NT2/D1 (cell line): Measurements from ENCODE around the gene SHB.

ENCODE experiments used
- DNase-seq: peaks from one replicate; pipeline ENCODE4 v3.0.0-alpha.2; 2011; ENCODE audit warnings: low read depth, low spot score
- H3K27me3 ChIP-seq: 2 replicates; pipeline ENCODE4 v1.6.0; 2011; ENCODE audit warnings: mild to moderate bottlenecking; ENCODE audit not compliant: insufficient read length, insufficient read depth
- H3K36me3 ChIP-seq: 2 replicates; pipeline ENCODE4 v1.6.1; 2011; ENCODE audit warnings: mild to moderate bottlenecking, low read length, mixed read lengths; ENCODE audit not compliant: insufficient read depth, insufficient read length
- H3K4me1 ChIP-seq: 2 replicates; pipeline ENCODE4 v1.5.1; 2011; ENCODE audit not compliant: insufficient read depth, insufficient read length
- H3K4me3 ChIP-seq: 2 replicates; pipeline ENCODE4 v1.5.1; 2011; ENCODE audit warnings: low read depth; ENCODE audit not compliant: insufficient read length
- H3K9ac ChIP-seq: 2 replicates; pipeline ENCODE4 v1.6.0; 2011; ENCODE audit warnings: low read depth; ENCODE audit not compliant: insufficient read length
- H3K9me3 ChIP-seq: 2 replicates; pipeline ENCODE4 v1.5.1; 2011; ENCODE audit warnings: mild to moderate bottlenecking, low read length; ENCODE audit not compliant: insufficient read depth
- SUZ12 ChIP-seq: IDR thresholded peaks from 2 replicates; pipeline ENCODE4 v1.6.1; 2011; ENCODE audit not compliant: insufficient read length, insufficient read depth; ENCODE audit errors: extremely low read depth
- YY1 ChIP-seq: IDR thresholded peaks from 2 replicates; pipeline ENCODE4 v1.6.1; 2011; ENCODE audit not compliant: insufficient read length, insufficient read depth
- ZNF274 ChIP-seq: IDR thresholded peaks from 2 replicates; pipeline ENCODE4 v1.6.1; 2011; ENCODE audit warnings: mild to moderate bottlenecking, low read depth, low read length

The SHB gene

DNA sequence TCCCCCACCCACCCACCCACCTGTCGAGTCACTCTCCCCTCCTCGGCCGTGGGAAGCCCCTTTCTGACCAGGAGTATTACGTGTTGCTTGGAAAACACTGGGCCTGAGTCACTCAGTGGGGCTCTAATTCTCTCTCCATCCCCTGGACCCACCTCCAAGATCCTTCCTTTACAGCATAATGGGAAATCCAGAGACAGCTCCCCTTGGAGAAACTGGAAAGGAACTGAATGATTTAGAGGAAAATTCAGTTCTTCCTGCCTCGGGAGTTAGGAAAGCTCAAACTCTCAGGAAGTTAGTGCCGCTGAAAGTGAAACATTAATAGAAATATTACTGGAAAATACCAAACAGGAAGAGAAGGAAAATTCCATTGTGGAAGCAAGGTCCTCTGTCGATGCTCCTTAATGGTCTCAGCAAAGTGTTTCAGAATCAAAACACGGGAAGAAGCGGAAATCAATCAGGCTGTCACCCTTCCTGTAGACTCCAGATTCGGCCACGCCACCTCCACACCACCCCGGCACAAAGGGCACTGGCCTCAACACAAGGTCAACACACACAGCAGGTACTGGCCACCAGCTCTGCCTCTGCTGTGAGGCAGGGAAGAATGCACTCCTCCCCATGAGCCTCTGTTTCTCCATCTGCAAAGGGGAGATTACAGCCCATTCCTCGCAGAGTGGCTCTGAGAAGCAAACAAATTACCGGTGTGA is 9.6 kb downstream of the SHB start:
- H3K4me1 ChIP-seq = peaks cover 13% of the 10 kb centered on the region
- no peaks in the 10 kb centered on the region for H3K27me3 ChIP-seq
- no peak overlapping the region for H3K9ac ChIP-seq
- no peak for DNase-seq
- no peaks in the 10 kb centered on the region for H3K9me3 ChIP-seq
- TF ChIP-seq YY1 = no peak
- TF ChIP-seq SUZ12 = no peak
- TF ChIP-seq ZNF274 = no peak
- H3K36me3 ChIP-seq = peaks cover 81% of the 10 kb centered on the region
- H3K4me3 ChIP-seq = no peak overlapping the region

DNA sequence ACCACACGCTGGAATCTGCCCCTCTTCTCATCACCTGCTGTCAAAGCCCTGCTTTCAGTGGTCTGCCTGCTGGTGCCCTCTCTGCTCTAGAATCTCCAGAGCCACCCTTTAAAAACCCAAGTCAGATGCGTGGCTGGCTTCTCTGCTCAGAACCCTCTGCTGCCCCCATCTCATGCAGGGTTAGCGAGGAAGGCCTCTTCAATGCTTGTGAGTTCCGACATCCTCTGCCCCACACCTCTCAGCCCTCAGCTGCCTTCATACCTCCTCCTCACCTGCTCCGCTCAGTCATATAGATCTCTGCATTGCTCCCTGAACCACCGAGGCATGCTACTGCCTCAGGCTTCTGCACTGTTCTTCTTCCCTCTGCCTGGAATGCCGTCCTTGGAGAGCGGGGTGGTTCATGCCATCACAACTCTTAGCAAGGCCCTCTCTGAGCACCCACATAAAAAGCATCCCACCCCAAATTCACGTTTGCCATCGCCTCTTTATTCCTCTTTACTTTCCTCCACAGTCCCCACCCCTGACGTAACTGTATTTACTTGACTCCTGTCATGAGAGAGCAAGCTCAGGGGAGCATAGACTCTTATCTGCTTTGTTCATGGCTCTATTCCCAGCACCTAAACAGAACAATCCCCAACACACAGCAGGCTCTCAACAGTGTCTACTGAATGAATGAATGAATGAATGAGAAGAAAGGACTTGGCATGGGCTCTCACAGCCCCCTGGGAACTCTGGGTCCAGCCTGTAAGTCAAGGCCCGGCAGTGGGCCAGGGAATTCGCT is 10.4 kb downstream of the SHB start:
- H3K9me3 ChIP-seq = no peaks in the 10 kb centered on the region
- H3K4me1 ChIP-seq = peaks cover 9% of the 10 kb centered on the region
- no peak overlapping the region for H3K9ac ChIP-seq
- no peak overlapping the region for H3K4me3 ChIP-seq
- no peak for DNase-seq
- H3K27me3 ChIP-seq = no peaks in the 10 kb centered on the region
- TF ChIP-seq ZNF274 (no peak), YY1 (no peak), SUZ12 (no peak)
- peaks cover 80% of the 10 kb centered on the region for H3K36me3 ChIP-seq

DNA sequence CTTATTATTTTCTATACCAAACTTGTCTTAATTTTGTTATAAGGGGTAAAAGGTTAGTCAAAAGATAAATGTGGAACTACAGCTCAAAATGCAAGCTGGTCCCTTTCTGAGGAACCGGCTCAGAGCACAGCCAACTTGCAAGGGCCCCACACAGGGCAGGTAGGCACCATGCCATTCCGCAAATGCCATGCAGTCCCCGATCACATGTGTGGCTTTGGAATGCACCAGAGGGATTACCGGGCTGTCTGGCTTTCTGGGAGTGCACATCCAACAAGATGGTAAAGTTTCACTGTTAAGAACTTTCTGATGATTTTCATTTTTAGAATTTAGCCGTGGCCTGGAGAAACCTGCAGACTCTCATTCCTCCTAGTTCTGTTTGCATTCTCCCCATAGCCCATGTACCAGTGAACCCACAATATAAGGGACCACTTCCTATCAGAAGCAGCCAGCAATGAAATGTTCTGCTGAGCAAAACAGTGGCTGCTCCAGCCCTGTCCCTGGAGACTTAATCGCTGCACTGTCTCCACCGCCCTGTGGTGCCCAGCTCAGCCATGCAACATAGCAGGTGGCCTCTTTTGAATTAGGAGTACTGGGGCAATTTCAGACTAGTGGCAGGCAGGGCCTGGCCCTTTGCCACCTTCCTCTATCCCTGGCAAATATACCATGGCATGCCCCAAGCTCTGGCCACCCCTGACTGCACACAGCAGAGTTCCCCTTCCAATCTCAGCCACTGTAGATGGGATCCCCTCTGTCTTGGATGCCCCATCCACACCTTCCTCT is 11.4 kb downstream of the SHB start:
- Histone ChIP-seq H3K27me3 (no peaks in the 10 kb centered on the region), H3K36me3 (peaks cover 75% of the 10 kb centered on the region), H3K4me3 (no peak overlapping the region), H3K9me3 (no peaks in the 10 kb centered on the region), H3K4me1 (peaks cover 13% of the 10 kb centered on the region), H3K9ac (no peak overlapping the region)
- TF ChIP-seq SUZ12 (no peak), YY1 (no peak), ZNF274 (no peak)
- DNase-seq = no peak

DNA sequence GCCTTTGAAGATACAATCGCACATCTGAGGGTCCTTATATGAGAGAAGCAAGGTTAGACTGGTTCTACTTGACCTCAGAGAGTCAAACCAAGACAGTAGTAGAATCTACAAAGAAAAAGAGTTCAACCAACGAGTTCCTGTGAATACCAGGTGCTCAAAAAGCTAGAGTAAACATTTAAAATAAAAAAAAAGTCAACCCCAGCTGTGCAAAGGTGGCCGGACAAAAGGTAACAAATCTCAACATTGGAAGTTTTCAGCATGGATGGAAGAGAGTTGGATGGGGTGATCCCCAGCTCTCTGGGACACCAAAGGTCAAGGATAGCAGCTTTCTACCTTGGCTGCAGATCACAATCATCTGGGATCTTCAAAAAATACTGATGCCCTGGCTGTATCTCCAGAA is 14.4 kb downstream of the SHB start:
- no peaks in the 10 kb centered on the region for H3K9me3 ChIP-seq
- H3K4me3 ChIP-seq = no peak overlapping the region
- peaks cover 13% of the 10 kb centered on the region for H3K4me1 ChIP-seq
- no peaks in the 10 kb centered on the region for H3K27me3 ChIP-seq
- no peak overlapping the region for H3K9ac ChIP-seq
- peaks cover 73% of the 10 kb centered on the region for H3K36me3 ChIP-seq
- no peak for DNase-seq
- no peak for TF ChIP-seq SUZ12
- TF ChIP-seq ZNF274 = no peak
- TF ChIP-seq YY1 = no peak

DNA sequence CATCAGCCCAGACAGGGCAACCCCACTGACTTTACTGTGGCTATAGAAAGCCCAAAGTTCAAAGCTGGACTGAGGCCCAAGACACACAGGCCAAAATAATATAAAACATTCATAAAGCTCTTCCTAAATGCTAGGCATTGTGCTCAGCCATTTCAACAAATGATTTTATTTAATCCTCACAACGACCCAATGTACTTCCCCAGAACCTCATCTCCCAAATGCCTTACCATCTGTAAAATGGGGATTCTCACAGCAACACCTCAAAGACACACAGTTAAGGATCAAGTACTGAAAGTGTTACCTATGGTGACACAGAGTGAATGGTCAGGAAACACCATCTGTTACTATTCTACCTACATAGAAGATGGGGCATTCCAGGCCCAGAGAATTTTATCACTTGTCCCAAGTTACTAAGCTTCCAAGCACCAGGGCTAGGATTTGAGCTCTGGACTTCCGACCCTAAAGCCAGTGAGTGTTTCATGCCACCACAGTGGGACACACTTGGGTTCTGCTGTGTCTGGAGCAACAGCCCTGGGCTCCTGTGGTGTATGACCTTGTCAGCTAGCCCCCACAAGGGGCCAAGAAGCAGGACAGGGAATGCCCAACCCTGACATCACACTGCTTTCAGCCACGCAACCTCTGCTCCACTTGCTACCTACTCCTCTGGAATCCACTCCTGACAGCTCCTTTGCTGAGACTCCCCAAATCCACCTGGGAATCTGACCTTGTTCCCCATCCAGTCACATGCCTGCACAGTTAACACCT is 15.1 kb downstream of the SHB start:
- H3K9me3 ChIP-seq = no peaks in the 10 kb centered on the region
- H3K4me3 ChIP-seq = no peak overlapping the region
- TF ChIP-seq ZNF274 (no peak), SUZ12 (no peak), YY1 (no peak)
- DNase-seq = no peak
- H3K9ac ChIP-seq = no peak overlapping the region
- peaks cover 66% of the 10 kb centered on the region for H3K36me3 ChIP-seq
- no peaks in the 10 kb centered on the region for H3K27me3 ChIP-seq
- H3K4me1 ChIP-seq = peaks cover 11% of the 10 kb centered on the region

DNA sequence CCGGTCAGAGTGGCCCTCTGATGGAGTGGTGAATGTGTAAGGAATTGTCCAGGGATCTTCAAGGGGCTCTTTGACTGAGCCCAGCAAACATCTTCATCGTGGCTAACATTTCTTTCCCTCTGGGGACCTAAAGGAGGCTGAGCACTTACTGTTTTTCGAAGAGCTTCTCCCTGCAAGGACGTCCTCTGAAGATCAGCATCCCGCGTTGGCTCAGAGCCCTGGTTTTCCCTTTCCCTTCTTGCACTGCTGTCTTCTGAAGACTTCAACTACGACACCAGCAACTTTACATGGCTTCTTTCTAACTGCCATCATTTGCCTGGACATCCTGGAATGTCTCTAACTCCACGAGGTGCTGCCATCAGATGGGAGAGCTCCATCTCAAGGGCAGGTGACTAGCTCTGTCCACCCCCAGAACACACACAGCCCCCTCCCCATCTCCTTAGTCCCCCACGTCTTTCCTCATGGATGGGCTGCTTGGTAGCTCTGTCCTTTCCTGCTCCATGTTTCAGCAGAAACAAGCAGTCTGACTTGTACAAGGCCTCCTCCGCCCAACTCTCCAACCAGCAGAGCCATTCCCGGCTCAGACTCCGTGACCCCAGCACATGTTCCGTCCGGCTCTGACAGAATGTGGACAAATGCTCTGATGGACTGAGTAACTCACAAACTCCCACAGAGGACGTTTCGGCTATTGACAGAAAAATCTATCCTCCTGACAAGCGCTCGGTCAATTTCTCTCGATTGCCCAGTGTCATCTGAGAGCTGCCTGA is 17.1 kb downstream of the SHB start:
- no peaks in the 10 kb centered on the region for H3K27me3 ChIP-seq
- H3K9me3 ChIP-seq = no peaks in the 10 kb centered on the region
- no peak overlapping the region for H3K9ac ChIP-seq
- peaks cover 16% of the 10 kb centered on the region for H3K4me1 ChIP-seq
- TF ChIP-seq YY1 (no peak), SUZ12 (no peak), ZNF274 (no peak)
- no peak overlapping the region for H3K4me3 ChIP-seq
- peaks cover 47% of the 10 kb centered on the region for H3K36me3 ChIP-seq
- DNase-seq = no peak
